Activated CD8-positive, alpha-beta memory T cell treated with anti-CD3 and anti-CD28 coated beads, Interleukin-2, amount 50 U/mL, for 24 hours (primary cell): Measurements from ENCODE around the gene HDAC1.
A peak's percentile ranks its signal among the peaks of the same experiment; 100 is the strongest.
"Not testable (repeated sequence)": the region's sequence is repeated elsewhere in the genome, so short reads cannot be mapped to it uniquely, and the experiment has no call there.

ENCODE experiments used
- DNase-seq: peaks from one replicate; pipeline ENCODE4 v3.0.0-alpha.2; 2020; ENCODE audit errors: extremely low read depth

Gene HDAC1

DNA sequence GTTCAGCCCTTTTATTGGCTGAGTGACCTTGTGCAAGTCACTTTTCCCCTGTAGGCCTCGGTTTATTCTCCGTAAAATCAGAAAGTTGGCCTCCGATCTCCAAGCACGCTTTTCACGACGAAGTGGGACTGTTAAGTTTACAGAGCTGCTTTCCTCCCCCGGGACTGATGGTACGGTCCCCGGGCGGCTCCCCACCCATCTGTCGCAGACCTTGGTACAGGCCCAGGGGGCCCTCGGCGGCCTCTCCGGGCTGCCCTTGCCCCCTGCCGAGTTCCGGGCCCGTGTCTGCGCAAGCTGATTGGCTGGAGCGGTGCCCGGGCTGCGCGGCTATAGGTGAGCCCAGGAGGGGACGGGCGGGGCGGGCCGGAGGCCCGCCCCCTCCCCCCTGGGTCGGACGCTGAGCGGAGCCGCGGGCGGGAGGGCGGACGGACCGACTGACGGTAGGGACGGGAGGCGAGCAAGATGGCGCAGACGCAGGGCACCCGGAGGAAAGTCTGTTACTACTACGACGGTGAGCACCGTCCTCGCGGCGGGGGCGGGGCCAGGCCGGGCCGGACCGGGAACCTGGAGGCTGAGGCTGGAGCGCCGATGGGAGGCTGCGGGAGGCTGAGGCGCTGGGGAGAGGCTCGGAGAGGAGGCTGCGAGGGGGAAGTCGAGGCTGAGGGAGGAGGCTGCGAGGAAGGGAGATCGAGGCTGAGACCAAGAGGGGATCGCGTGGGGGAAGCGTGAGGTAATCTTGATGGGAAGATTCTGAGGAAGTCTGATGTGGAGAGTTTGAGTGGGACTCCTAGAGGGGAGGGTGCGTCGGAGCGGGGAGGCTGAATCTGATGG, at the start of gene HDAC1:
HDAC1 (plus strand) TSS at position 376 of the 831 bp plus-strand sequence; CDS start at position 463, 87 bp downstream.
- peak; percentile 90 for DNase-seq

DNA sequence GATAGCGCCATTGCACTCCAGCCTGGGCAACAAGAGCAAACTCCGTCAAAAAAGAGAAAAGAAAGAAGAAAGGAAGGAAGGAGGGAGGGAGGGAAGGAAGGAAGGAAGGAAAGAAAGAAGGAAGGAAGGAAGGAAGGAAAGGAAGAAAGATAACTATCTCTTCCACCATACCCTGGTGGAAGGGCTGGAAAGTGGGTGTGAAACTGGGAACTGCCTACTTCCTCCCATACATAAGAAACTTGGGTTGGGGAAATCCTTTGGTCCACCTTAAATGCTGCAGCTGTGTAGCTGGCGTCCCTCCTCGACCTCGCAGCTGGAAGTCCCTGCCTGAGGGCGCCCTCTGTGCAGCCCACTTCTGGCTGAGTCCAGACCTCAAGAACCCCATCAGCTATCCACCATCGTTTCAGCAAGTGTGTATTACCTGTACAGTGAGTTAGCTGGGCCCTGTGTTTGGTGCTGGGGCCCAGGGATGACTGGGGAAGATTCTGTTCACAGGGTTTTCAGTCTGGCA, 49.5 kb upstream of the HDAC1 start:
- DNase-seq, result no peak

DNA sequence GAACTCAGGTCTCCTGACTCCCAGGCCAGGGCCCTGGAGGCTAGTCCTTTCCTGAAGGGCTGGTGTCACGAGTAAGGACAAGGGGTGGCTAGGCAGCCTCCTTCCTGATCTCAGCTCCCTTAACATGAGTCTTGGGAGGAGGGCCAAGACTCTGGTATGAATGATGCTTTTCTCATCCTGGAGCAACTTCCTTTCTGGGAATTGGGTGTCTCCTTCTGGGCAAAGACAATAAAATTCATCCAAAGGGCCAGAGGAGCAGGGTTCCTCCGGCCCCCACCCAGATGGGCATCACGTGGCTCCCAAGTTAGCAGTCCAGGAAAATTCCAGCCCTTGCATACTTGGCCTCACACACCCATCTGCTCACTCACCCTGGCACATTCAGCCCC, 45.0 kb upstream of the HDAC1 start, which contains the start of gene FAM167B:
FAM167B (plus strand) TSS at position 335 of the 386 bp plus-strand sequence. CDS start 200 bp downstream, outside the sequence.
- no peak for DNase-seq

DNA sequence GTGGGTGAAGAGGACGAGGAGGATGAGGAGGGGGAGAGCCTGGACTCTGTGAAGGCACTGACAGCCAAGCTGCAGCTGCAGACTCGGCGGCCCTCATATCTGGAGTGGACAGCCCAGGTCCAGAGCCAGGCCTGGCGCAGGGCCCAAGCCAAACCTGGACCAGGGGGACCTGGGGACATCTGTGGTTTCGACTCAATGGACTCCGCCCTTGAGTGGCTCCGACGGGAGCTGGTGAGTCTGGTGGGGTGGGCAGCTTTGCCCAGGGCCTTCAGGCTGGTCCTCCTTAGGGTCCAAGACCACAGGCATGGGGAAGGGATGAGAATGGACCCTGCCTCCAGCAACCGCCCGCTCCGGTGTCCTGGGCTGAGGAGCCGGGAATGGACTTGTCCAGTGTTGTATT, 44.4 kb upstream of the HDAC1 start:
- DNase-seq, result no peak

DNA sequence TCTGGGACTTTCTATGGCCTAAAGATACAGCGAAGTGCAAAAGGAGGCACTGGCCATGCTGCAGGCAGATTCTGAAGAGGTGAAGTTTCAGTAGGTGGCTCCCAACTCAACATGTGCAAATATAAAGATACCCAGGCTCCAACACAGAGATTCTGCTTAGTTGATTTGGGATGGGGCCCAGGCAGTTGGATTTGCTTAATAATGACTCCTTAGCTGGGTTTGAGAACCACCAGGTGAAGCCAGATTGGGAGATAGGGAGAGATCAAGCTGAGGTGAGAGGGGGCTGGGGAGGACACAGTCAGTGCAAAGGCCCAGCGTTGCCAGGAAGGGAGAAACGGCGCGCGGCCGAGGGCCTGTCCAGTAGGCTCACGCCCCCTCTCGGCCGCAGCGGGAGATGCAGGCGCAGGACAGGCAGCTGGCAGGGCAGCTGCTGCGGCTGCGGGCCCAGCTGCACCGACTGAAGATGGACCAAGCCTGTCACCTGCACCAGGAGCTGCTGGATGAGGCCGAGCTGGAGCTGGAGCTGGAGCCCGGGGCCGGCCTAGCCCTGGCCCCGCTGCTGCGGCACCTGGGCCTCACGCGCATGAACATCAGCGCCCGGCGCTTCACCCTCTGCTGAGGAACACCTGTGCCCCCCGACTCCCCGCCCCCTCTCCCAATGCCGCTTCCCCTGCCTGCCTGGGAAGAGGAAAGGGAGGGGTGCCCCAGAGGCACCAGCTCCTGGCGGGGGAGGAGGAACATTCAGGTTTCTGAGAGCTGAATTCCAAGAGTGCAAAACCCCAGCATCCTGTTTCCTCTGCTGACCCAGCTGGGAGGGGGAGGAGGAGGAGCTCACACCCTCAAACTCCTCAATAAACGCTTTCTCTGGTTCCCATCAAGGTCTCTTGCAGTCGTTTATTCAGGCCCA, 43.6 kb upstream of the HDAC1 start:
- peak; percentile 51 for DNase-seq

DNA sequence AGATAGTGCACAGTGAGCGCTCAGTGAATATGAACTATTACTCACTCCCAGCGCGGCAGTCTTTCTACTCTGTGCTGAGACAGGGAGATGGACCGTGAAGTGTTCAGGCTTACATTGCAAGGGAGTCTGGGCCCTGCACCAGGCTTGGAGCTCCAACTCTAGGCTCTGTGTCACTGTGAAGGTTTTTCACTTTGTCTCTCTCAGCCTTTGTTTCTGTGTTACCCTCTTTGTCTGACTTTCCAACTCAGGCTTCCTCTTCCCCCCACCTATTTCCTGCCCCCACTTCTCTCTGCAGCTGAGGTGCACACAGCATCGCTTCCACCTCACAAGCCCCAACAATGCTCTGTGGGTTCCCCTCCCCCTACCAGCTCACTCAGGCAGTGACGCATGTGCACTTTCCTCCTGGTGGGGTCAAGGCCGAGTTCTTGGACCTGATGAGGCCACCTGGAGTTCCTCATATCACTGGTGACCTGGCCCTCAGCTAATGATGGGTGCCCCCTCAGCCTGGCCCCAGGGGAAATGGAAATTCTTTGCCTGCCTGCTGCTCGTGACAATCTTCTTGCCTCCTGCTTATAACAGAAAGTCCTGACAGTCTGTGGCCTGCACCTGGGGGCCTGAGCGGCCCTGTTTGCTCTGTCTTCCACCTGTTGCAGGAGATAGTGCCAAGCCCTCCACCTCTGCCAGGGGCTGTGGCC, 41.9 kb upstream of the HDAC1 start:
- peak; percentile 65 for DNase-seq

DNA sequence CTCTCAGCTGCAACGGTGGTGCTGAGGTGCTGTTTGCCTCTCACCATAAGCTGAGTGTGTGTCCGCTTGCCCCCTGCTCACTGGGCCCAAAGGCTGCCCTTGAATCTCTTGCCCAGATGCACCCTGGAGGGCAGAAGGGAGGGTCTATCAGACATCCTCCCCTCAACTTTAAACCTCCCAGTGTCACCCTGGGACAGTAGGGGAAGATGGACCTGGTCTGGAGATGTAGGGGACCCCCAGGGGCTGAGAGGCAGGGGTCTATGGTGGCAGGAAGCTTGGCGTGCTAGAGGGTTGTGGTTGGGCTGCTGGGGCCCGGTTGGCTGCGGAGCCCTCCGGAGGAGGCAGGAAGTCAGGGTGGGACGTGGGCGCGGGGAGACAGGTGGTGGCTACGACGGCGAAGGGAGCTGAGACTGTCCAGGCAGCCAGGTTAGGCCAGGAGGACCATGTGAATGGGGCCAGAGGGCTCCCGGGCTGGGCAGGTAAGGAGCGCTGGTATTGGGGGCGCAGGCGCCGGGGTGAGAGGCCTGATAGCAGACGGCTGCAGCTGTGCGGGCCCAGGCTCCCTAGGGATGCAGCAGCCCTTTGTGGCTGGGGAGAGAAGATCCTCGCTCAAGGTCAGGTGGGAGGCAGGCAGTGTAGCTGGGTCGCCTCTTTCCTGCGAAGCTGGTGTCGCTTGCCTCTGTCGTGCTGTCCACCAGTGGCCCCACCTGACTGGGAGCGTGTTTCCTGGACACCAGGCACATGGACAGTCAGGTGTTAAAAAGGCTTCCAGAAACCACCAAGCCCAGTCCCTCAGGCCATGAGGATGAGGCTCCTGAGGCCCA, 40.8 kb upstream of the HDAC1 start, which contains the start of gene LCK:
LCK (plus strand) TSS at position 373 of the 824 bp plus-strand sequence. CDS start 23,065 bp downstream, outside the sequence.
- no peak for DNase-seq

DNA sequence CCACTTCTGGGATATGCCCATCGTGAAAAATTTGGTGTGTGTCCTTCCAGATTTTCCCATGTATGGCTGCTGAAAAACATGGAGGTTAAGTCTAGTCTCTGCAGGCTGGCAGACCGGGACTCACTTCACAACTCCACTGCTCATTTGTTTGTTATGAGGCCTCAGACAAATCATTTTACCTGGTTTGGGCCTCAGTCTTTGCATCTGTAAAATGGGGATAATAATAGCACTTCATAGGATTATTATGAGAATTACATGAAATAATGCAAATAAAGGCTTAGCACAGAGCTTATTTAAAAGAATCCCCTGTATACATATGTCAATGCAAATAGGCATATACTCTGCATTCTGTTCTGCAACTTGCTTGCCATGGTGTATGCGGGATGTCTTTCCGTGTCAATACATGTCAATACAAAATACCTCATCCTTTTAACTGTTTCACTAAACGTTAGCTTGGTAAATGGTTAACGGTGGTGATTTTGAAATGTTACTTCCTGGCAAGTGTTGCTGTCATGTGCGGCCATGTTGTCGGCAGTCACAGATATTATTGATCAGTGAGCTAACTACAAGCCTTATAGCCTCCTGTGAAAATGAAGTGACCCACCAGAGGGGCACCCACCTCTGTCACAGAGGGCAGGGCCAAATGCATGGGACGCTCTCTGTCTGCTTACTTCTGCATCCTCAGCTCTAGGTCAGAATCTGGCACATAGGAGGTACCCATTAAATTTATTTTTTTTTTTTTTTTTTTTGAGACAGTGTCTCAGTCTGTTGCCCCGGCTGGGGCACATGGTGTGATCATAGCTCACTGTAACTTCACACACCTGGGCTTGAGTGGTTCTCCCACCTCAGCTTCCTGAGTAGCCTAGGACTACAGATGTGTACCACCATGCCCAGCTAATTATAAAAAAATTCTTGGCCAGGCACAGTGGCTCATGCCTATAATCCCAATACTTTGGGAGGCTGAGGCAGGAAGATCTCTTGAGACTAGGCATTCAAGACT, 36.5 kb upstream of the HDAC1 start:
- DNase-seq, result no peak

DNA sequence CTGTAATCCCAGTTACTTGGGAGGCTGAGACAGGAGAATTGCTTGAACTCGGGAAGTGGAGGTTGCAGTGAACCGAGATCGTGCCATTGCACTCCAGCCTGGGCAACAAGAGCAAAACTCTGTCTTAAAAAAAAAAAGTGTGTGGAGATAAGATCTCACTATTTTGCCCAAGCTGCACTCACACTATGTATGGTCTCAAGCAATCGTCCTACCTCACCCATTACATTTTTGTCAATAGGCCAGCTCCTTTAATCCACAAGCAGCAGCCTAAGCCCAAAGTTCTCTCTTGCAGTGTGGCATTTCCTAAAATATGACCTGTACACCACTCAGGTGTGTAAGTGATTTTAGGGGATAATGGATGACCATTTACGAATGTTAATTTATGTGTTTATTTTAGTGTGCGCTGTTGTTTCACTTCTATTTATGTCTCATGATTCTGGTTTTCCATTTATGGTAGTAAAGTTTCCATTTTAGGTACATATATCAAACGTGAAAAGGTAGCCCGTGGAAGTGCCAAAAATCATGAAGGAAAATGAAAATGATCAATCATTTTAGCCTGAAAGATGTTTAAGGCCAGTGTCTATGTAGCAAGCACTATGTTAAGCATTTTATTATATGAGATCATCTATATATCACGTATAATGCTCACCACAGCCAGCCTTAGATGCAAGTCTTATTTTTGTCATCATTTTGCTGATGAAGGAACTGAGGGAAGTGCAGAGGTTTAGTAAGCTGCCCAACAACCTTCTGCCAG, 35.2 kb upstream of the HDAC1 start:
- DNase-seq, result no peak

DNA sequence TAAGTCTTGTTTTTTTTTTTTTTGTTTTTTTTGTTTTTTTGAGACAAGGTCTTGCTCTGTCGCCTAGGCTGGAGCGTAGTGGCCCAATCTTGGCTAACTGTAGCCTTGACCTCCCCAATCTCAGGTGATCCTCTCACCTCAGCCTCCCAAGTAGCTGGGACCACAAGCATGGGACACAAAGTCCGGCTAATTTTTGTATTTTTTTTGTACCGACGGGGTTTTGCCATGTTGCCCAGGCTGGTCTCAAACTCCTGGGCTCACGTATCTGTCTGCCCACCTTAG, 34.7 kb upstream of the HDAC1 start:
- no peak for DNase-seq

DNA sequence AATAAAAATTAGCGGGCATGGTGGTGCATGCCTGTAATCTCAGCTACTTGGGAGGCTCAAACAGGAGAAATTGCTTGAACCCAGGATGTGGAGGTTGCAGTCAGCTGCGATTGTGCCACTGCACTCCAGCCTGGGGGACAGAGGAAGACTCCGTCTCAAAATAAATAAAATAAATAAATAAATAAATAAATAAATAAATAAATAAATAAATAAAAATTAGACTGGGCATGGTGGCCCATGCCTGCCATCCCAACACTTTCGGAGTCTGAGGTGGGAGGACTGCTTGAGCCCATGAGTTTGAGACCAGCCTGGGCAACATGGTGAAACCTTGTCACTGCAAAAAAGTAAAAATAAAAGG, 28.7 kb upstream of the HDAC1 start:
- not testable (repeated sequence) for DNase-seq

DNA sequence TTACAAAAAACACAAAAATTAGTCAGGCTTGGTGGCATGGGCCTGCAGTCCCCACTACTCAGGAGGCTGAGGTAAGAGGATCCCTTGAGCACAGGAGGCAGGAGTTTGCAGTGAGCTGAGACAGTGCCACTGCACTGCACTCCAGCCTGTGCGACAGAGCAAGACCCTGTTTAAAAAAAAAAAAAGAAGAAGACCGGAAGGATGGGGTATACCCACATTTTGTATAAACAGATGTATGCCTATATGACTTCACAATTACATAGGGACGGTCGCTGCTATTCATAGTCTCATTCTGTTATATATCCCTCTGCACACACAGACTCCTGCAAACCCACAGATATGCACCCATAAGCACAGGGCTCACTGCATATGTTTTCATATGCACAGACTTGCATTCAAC, 28.1 kb upstream of the HDAC1 start:
- no peak for DNase-seq

DNA sequence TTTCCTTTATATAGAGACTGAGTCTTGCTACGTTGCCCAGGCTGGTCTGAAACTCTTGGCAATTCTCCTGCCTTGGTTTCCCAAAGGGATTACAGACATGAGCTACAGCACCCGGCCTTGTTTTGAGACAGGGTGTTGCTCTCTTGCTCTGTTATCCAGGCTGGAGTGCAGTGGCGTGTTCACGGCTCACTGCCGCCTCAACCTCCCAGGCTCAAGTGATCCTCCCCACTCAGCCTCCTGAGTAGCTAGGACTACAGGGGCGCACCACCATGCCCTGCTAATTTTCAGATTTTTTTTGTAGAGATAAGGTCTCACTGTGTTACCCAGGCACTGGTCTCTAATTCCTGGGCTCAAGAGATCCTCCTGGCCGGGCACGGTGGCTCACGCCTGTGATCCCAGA, 26.0 kb upstream of the HDAC1 start:
- no peak for DNase-seq

DNA sequence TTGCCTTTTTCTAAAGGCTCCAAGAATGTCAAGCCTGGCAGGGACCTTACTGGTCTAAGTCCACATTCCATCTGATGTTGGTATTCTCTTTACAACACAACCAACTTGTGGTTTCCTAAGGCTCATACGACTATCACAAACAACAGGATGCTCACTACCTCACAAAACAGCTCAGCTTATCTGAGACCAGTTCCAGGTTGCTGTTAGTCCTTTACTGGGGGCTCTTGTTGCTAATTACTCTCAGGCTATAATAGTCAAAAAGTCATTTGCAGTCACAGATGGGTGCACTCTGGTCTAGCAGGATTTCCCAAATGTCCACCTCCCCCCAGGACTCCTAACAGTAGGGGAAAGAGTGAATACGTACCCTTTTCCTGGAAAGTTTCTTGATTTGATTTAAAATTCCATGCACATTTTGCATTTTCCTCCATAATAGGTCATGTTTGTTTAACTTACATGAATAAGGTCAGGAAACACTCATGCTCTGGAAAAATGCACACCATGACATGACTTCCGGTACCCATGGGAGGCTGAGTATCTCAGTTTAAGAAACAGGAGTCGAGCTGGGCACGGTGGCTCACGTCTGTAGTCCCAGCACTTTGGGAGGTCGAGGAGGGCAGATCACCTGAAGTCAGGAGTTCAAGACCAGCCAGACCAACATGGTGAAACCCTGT, 24.8 kb upstream of the HDAC1 start:
- DNase-seq, result no peak

DNA sequence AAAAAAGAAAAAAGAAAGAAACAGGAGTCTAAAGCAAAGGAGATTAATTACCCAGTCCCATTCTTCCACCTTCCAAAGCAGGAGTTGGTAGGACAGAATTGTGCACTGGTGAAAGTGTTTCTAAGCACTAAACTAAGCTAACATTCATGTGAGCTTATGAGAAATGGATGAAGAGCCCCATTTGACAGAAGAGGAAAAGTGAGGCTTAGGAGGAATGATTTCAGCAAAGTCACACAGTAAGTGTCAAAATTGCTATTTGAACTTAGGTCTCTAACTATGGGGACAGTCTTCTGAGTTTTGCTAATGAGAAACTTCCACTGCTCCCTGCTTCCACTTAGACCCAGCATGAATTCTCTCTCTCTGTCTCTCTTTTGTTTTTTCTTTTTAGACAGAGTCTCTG, 22.1 kb upstream of the HDAC1 start:
- no peak for DNase-seq

DNA sequence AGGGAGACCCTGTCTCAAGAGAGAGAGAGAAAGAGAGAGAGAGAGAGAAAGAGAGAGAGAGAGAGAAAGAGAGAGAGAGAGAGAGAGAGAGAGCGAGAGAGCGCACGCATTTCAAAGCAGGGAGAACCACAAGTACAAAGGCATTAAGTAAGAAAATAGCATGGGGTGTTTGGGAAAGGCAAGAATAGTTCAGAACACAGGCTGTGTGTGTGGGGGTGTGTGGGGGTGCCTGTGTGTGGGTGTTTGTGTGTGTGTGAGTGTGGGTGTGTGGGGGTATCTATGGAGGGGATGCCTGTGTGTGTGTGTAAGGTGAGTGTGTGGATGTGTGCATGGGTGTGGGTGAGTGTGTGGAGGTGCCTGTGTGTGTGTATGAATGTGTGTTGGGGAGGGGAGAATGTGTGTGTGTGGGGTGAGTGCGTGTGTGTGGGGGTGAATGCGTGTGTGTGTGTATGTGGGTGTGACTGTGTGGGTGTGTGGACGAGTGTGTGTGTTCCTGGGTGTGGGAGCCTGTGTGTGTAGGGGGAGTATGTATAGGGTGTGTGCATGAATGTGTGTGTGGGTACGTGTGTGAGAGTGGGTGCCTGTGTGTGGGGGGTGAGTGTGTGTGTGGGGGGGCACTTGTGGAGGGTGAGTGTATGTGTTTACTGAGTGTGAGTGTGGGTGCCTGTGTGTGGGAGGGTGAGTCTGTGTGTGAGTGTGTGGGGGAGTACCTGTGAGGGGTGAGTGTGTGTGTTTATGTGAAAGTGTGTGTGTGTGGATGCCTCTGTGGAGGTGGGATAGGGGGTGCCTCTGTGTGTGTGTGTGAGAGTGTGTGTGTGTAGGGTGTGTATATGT, 19.1 kb upstream of the HDAC1 start:
- DNase-seq, result no peak

DNA sequence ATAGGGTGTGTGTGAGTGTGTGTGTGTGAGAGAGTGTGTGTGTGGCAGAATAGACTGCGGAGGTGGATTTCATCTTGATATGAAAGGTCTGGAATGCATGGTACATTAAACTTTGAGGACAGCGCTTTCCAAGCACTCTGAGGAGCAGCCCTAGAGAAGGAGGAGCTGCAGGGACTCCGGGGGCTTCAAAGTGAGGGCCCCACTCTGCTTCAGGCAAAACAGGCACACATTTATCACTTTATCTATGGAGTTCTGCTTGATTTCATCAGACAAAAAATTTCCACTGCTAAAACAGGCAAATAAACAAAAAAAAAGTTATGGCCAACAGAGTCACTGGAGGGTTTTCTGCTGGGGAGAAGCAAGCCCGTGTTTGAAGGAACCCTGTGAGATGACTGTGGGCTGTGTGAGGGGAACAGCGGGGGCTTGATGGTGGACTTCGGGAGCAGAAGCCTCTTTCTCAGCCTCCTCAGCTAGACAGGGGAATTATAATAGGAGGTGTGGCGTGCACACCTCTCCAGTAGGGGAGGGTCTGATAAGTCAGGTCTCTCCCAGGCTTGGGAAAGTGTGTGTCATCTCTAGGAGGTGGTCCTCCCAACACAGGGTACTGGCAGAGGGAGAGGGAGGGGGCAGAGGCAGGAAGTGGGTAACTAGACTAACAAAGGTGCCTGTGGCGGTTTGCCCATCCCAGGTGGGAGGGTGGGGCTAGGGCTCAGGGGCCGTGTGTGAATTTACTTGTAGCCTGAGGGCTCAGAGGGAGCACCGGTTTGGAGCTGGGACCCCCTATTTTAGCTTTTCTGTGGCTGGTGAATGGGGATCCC, 18.3 kb upstream of the HDAC1 start:
- DNase-seq, result peak; percentile 64
